ENCODE measurements around the gene BTN3A1. TPM values are rescaled to one million over a fixed set of nuclear protein-coding genes. Genes with fewer than 3 reads are reported as not detected.
"Not testable (repeated sequence)": the region's sequence is repeated elsewhere in the genome, so short reads cannot be mapped to it uniquely, and the experiment has no call there.

Gene BTN3A1
- total and polyA plus RNA-seq, 8 donors = 3.4 to 76.5 (median 16.4) TPM

DNA sequence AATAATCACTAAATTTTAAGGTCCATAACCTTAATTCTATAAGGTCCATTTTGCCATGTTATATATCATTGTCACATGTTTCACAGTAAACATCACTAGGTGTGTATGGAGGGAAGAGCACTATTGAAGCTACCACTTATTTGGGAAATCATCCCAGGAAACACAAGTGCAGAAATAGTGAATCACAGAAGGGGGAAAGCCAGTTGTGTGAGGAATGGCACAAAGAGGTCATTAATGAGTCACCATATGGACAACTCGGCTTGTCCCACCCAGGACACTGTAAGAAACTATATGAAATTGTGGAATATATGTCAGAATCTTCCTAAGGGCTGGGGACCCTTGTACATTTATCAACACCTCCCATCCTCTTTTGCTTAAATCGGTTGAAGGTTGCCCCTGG lies 13.7 kb downstream of the BTN3A1 start:
- no peaks in the 10 kb centered on the region for H3K27me3 ChIP-seq
- WGBS, 5 donors = 69 to 89% (median 87%) methylated on average over 2 of the region's 2 CpGs
- no peak overlapping the region for H3K4me3 ChIP-seq
- H3K4me1 ChIP-seq = peaks cover 0 to 8% (median 5%) of the 10 kb centered on the region in 4 donors
- DNase-seq = no peak
- TF ChIP-seq POLR2AphosphoS5 (IDR thresholded peaks at IDR 0.05) = no peak
- H3K36me3 ChIP-seq = peaks cover 7 to 37% (median 31%) of the 10 kb centered on the region in 4 donors
- no peak overlapping the region for H3K27ac ChIP-seq
- intact Hi-C loops (cut with DNase I; ENCODE audit: low total_unique reads) = no loop called here
- H3K9me3 ChIP-seq = peaks cover 0 to 9% (median 2%) of the 10 kb centered on the region in 4 donors

DNA sequence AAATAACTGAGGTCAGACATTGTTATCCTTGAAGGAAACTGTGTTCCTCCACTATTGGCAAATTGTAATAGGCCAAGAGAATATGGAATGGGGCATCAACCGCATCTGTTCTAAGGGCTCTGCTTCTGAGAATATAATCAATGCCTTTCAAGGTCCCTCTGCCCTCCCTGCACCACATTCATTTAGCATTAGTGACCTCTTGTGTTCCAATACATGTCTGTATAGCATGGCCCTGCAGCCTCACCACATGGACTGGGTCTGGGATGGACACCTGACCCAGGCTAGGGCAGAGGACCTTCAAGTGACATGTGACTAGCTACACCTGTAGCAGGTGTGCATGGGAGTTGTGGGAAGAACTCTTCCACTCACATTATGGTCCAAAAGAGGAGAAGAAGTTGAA lies 14.2 kb downstream of the BTN3A1 start:
- no peak overlapping the region for H3K27ac ChIP-seq
- TF ChIP-seq, protein P1, sequence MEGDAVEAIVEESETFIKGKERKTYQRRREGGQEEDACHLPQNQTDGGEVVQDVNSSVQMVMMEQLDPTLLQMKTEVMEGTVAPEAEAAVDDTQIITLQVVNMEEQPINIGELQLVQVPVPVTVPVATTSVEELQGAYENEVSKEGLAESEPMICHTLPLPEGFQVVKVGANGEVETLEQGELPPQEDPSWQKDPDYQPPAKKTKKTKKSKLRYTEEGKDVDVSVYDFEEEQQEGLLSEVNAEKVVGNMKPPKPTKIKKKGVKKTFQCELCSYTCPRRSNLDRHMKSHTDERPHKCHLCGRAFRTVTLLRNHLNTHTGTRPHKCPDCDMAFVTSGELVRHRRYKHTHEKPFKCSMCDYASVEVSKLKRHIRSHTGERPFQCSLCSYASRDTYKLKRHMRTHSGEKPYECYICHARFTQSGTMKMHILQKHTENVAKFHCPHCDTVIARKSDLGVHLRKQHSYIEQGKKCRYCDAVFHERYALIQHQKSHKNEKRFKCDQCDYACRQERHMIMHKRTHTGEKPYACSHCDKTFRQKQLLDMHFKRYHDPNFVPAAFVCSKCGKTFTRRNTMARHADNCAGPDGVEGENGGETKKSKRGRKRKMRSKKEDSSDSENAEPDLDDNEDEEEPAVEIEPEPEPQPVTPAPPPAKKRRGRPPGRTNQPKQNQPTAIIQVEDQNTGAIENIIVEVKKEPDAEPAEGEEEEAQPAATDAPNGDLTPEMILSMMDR (IDR thresholded peaks at IDR 0.05) = no peak
- TF ChIP-seq POLR2A (IDR thresholded peaks at IDR 0.05) (no peak), EP300 (IDR thresholded peaks at IDR 0.05) (no peak), POLR2AphosphoS5 (IDR thresholded peaks at IDR 0.05) (no peak)
- H3K4me3 ChIP-seq = no peak overlapping the region
- intact Hi-C loops (cut with DNase I; ENCODE audit: low total_unique reads) = no loop called here
- peaks cover 3 to 32% (median 27%) of the 10 kb centered on the region in 4 donors for H3K36me3 ChIP-seq
- DNase-seq = no peak
- H3K4me1 ChIP-seq = peaks cover 0 to 11% (median 6%) of the 10 kb centered on the region in 4 donors
- no peaks in the 10 kb centered on the region for H3K27me3 ChIP-seq
- 55 to 100% (median 98%) methylated on average over 1 of the region's 1 CpG for WGBS, 5 donors
- peaks cover 0 to 9% (median 2%) of the 10 kb centered on the region in 4 donors for H3K9me3 ChIP-seq

DNA sequence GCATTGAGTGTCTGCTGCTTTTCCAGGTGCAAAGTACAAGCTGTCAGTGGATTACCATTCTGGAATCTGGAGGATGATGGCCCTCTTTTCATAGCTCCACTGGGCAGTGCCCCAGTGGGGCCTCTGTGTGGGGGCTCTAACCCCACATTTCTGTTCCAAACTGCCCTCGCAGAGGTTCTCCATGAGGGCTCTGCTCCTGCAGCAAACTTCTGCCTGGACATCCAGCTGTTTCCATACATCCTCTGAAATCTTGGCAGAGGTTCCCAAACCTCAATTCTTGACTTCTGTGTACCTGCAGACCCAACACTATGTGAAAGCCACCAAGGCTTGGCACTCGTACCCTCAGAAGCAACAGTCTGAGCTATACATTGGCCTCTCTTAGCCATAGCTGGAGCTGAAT lies 16.0 kb downstream of the BTN3A1 start:
- DNase-seq; H3K9me3 ChIP-seq; H3K27me3 ChIP-seq; H3K27ac ChIP-seq; intact Hi-C loops (cut with DNase I; ENCODE audit: low total_unique reads); H3K4me3 ChIP-seq: not testable (repeated sequence)
- H3K4me1 ChIP-seq = peaks cover 0 to 24% (median 17%) of the 10 kb centered on the region in 4 donors
- WGBS, 5 donors = 90 to 100% (median 98%) methylated on average over 2 of the region's 2 CpGs
- peaks cover 0 to 14% (median 9%) of the 10 kb centered on the region in 4 donors for H3K36me3 ChIP-seq

DNA sequence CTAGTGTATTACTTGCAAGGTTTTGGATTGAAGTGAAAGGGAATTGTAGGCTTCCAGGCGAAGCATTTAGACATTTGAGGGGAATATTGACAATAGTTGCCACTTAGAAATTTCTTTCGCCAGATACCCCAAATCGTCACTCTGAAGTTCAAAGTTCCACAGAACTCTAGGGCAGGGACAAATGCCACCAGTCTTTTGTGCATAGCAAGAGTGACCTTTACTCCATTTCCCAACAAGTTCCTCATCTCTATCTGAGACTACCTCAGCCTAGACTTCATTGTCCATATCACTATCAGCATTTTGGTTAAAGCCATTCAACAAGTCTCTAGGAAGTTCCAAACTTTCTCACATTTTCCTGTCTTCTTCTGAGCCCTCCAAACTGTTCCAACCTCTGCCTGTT lies 16.7 kb downstream of the BTN3A1 start:
- intact Hi-C loops (cut with DNase I; ENCODE audit: low total_unique reads); H3K36me3 ChIP-seq; H3K27me3 ChIP-seq; DNase-seq; H3K9me3 ChIP-seq; H3K4me3 ChIP-seq; H3K27ac ChIP-seq: not testable (repeated sequence)
- H3K4me1 ChIP-seq = peaks cover 0 to 31% (median 20%) of the 10 kb centered on the region in 4 donors
- WGBS, 5 donors = 89 to 99% (median 96%) methylated on average over 3 of the region's 3 CpGs

DNA sequence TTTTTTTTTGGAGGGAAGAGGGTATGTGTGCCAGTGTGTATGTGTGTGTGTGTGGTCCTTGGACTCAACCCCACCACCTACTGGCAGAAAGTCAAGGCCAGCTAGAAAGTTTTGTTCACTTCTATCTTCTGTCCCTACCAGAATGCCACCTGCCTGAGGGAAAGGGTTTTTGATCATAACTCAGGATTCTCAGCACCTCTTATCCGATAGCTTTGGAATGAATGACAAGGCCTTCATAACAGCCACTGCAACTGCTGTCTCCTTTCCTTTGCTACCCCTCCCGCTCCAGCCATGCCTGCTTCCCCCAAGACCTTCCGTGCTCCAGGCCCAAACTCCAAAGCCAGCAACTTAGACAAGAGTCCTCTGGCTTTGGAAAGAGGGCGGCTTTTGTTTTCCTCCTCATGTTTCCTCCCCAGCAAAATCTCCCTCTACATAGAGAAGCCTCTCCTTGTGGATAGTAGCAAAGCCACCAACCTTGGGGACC lies 18.7 kb downstream of the BTN3A1 start:
- peak overlapping the region; percentile 67 to 76 (median 71) for H3K4me3 ChIP-seq
- no peaks in the 10 kb centered on the region for H3K27me3 ChIP-seq
- intact Hi-C loops (cut with DNase I; ENCODE audit: low total_unique reads) = no loop called here
- DNase-seq = peak in 1 of 2 donors; percentile 74
- H3K4me1 ChIP-seq = peaks cover 0 to 39% (median 24%) of the 10 kb centered on the region in 4 donors
- H3K9me3 ChIP-seq = peaks cover 0 to 9% (median 2%) of the 10 kb centered on the region in 4 donors
- H3K36me3 ChIP-seq = peaks cover 0 to under 1% (median under 1%) of the 10 kb centered on the region in 4 donors
- TF ChIP-seq, protein P1 (IDR thresholded peaks at IDR 0.05) = peak in 1 of 7 experiments; percentile 21
- TF ChIP-seq POLR2AphosphoS5 (IDR thresholded peaks at IDR 0.05) = no peak
- WGBS, 5 donors = 27 to 37% (median 30%) methylated on average over 4 of the region's 4 CpGs
- peak overlapping the region; percentile 20 to 92 (median 85) for H3K27ac ChIP-seq

Measured in stomach (tissue), 9 donors.